KMS-11 (cell line): Measurements from ENCODE around the gene FBN1.

Experiments used
- H2AFZ ChIP-seq: fragments of 200-600 bp; sonication (generic); 2 replicates; pipeline ENCODE4 v1.6.1; 2016; ENCODE audit warnings: antibody characterized with exemption, mixed run types, low read depth
- H3K27ac ChIP-seq: fragments of 200-600 bp; sonication (generic); 2 replicates; pipeline ENCODE4 v1.6.1; 2016; ENCODE audit warnings: mild to moderate bottlenecking, mixed run types
- H3K27me3 ChIP-seq: fragments of 200-600 bp; sonication (generic); 2 replicates; pipeline ENCODE4 v1.6.1; 2017; ENCODE audit warnings: mild to moderate bottlenecking, low read depth, mixed run types, moderate library complexity; ENCODE audit not compliant: insufficient read depth
- H3K36me3 ChIP-seq: fragments of 200-600 bp; sonication (generic); 2 replicates; pipeline ENCODE4 v1.6.1; 2017; ENCODE audit warnings: mild to moderate bottlenecking, mixed run types; ENCODE audit not compliant: insufficient read depth
- H3K4me1 ChIP-seq: fragments of 200-600 bp; sonication (generic); 2 replicates; pipeline ENCODE4 v1.6.1; 2016; ENCODE audit warnings: mild to moderate bottlenecking, low read depth, mixed run types; ENCODE audit not compliant: poor library complexity, severe bottlenecking
- H3K4me2 ChIP-seq: fragments of 200-600 bp; sonication (generic); 2 replicates; pipeline ENCODE4 v1.7.0; 2016; ENCODE audit warnings: mild to moderate bottlenecking, mixed run types
- H3K4me3 ChIP-seq: fragments of 200-600 bp; sonication (generic); IDR thresholded peaks from 2 replicates; pipeline ENCODE4 v1.6.1; 2017; ENCODE audit warnings: low read depth, low read length, mixed read lengths; ENCODE audit not compliant: insufficient read depth
- H3K79me2 ChIP-seq: fragments of 200-600 bp; sonication (generic); 2 replicates; pipeline ENCODE4 v1.6.1; 2016; ENCODE audit warnings: low read depth, mixed run types; ENCODE audit not compliant: insufficient read depth
- H3K9ac ChIP-seq: fragments of 200-600 bp; sonication (generic); 2 replicates; pipeline ENCODE4 v1.6.1; 2016; ENCODE audit warnings: mild to moderate bottlenecking, mixed run types
- H4K20me1 ChIP-seq: fragments of 200-600 bp; sonication (generic); 2 replicates; pipeline ENCODE4 v1.6.1; 2016; ENCODE audit warnings: mild to moderate bottlenecking, mixed run types; ENCODE audit not compliant: insufficient read depth
- TF ChIP-seq, protein P1 (sequence below): fragments of 200-600 bp; sonication (generic); conservative IDR thresholded peaks from 2 replicates; pipeline ENCODE4 v1.6.1; 2017; ENCODE audit warnings: low read depth, mild to moderate bottlenecking, antibody characterized with exemption, low read length, moderate library complexity, mixed read lengths

Gene FBN1

DNA sequence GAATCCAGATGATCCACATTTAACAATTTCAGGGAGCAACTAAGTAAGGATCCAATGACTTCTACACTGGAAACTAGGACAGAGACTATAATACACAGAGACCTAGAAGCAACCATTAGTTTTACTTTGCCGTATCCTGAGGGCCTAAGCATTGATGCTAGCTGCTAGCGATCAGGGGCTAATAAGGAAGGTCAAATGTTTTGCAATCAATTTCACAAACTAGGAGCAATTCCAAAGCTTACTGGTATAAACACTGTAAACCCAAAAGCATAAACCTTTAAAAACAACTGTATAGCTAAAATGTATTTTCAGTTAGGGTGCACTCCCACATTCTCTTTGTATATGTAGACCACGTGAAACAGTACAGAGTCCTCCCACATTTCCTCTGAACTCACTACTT is 31.5 kb downstream of the FBN1 start:
- Histone ChIP-seq H3K9ac (no peak overlapping the region), H3K4me2 (no peak overlapping the region), H3K36me3 (no peaks in the 10 kb centered on the region), H4K20me1 (no peaks in the 10 kb centered on the region), H3K27me3 (no peaks in the 10 kb centered on the region), H3K4me3 (no peak overlapping the region), H3K4me1 (no peaks in the 10 kb centered on the region), H3K27ac (no peak overlapping the region), H2AFZ (no peak overlapping the region), H3K79me2 (no peaks in the 10 kb centered on the region)
- TF ChIP-seq, protein P1, sequence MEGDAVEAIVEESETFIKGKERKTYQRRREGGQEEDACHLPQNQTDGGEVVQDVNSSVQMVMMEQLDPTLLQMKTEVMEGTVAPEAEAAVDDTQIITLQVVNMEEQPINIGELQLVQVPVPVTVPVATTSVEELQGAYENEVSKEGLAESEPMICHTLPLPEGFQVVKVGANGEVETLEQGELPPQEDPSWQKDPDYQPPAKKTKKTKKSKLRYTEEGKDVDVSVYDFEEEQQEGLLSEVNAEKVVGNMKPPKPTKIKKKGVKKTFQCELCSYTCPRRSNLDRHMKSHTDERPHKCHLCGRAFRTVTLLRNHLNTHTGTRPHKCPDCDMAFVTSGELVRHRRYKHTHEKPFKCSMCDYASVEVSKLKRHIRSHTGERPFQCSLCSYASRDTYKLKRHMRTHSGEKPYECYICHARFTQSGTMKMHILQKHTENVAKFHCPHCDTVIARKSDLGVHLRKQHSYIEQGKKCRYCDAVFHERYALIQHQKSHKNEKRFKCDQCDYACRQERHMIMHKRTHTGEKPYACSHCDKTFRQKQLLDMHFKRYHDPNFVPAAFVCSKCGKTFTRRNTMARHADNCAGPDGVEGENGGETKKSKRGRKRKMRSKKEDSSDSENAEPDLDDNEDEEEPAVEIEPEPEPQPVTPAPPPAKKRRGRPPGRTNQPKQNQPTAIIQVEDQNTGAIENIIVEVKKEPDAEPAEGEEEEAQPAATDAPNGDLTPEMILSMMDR = no peak

DNA sequence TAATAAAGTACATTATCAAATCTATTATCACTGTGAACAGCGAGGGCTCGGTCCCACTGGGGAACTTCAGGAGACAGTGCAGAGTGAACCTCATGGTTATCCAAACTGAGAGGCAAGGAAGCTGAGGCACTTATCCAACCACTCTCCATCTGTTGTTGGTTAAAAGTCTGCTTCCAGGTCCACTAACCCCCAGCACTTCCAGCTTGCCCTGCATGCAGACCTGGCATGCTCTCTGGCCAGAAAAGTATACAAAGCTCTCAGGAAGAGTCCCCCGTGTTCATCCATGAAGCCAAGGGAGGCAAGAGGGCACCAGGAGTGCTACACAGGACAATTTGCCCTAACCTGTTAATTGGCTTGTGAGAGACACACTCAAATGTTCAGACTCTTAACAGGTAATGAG is 36.0 kb downstream of the FBN1 start:
- Histone ChIP-seq H3K4me2 (no peak overlapping the region), H3K79me2 (no peaks in the 10 kb centered on the region), H3K36me3 (no peaks in the 10 kb centered on the region), H3K4me1 (no peaks in the 10 kb centered on the region), H4K20me1 (no peaks in the 10 kb centered on the region), H2AFZ (no peak overlapping the region), H3K9ac (no peak overlapping the region), H3K27ac (no peak overlapping the region), H3K4me3 (no peak overlapping the region), H3K27me3 (no peaks in the 10 kb centered on the region)
- TF ChIP-seq, protein P1 = no peak

DNA sequence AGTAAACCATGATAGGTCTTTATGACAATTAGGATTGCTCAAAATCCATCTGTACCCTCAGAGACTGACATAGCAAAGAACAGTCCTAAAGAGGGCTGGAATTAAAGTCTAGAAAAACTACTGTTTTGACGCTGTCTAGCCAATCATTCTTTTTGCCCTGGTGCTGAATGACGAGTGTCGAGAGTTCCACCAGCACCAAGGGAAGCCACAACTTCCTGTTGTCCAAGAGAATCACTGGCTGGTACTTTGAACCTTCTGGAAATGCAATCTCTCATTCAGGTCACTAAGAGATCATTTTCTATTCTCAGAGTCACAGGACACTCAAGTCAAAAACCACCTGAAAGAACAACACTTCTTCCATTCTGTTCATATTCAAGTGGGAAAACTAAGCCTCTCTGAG is 37.7 kb downstream of the FBN1 start:
- H4K20me1 ChIP-seq = no peaks in the 10 kb centered on the region
- H3K9ac ChIP-seq = no peak overlapping the region
- TF ChIP-seq, protein P1 = no peak
- no peak overlapping the region for H2AFZ ChIP-seq
- H3K27ac ChIP-seq = no peak overlapping the region
- no peaks in the 10 kb centered on the region for H3K79me2 ChIP-seq
- no peaks in the 10 kb centered on the region for H3K36me3 ChIP-seq
- no peak overlapping the region for H3K4me3 ChIP-seq
- no peaks in the 10 kb centered on the region for H3K27me3 ChIP-seq
- H3K4me1 ChIP-seq = no peaks in the 10 kb centered on the region
- H3K4me2 ChIP-seq = no peak overlapping the region

DNA sequence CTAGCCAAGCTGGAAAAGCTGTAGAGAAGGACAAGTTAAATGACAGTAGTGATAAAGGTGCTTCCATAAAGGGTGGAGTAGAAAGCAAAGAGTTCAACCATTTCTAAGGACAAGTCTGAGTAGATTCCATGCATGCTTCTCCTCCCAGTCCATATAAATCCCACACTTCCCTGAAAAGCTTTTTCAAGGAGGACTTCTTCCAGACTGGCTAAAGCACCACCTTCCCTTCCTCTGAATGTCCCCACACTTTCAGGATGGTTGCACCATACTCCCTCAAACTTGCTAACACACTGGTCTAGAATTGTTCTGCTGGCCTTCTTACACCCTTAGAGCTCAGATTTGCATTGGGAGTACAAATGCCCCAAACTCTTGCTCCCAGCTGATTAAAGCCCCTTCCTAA is 40.9 kb downstream of the FBN1 start:
- H3K36me3 ChIP-seq = no peaks in the 10 kb centered on the region
- H3K4me1 ChIP-seq = no peaks in the 10 kb centered on the region
- no peaks in the 10 kb centered on the region for H3K27me3 ChIP-seq
- TF ChIP-seq, protein P1 = no peak
- H3K79me2 ChIP-seq = no peaks in the 10 kb centered on the region
- H2AFZ ChIP-seq = no peak overlapping the region
- H4K20me1 ChIP-seq = no peaks in the 10 kb centered on the region
- no peak overlapping the region for H3K9ac ChIP-seq
- H3K4me2 ChIP-seq = no peak overlapping the region
- no peak overlapping the region for H3K27ac ChIP-seq
- no peak overlapping the region for H3K4me3 ChIP-seq

DNA sequence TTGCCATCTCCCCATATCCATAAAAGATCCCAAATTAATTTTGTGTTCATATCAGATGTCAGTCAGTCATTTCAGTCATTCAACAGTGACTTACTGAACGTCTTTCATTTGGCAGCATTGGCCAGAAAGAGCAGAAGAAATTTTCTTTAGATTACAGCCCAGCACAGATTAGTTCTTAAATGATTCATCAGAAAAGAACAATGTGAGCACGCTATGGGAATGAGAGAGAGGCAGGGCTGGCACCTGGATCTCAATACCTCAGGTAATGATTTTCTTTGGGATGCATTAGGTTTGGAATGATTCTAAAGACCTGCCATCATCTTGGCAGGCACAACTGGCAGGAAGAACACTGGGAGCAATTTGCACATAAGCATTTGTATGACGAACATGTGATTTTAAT is 41.6 kb downstream of the FBN1 start:
- no peaks in the 10 kb centered on the region for H4K20me1 ChIP-seq
- no peaks in the 10 kb centered on the region for H3K4me1 ChIP-seq
- no peaks in the 10 kb centered on the region for H3K79me2 ChIP-seq
- H3K36me3 ChIP-seq = no peaks in the 10 kb centered on the region
- H3K27ac ChIP-seq = no peak overlapping the region
- TF ChIP-seq, protein P1 = no peak
- H2AFZ ChIP-seq = no peak overlapping the region
- H3K27me3 ChIP-seq = no peaks in the 10 kb centered on the region
- no peak overlapping the region for H3K9ac ChIP-seq
- no peak overlapping the region for H3K4me2 ChIP-seq
- no peak overlapping the region for H3K4me3 ChIP-seq
